Trophoblast cell (in vitro differentiated cells and primary cell): Measurements from ENCODE around the gene ATP6V0D1.

Source experiments
- DNase-seq, 2 donors: peaks; one replicate each; pipeline ENCODE4 v3.0.0-alpha.2; 2016
- H2AFZ ChIP-seq: 2 replicates; pipeline ENCODE4 v1.6.1; 2013; ENCODE audit warnings: low read length, moderate library complexity, mild to moderate bottlenecking; ENCODE audit not compliant: insufficient read depth, poor library complexity
- H2AK5ac ChIP-seq: 2 replicates; pipeline ENCODE4 v1.6.1; 2013; ENCODE audit warnings: mild to moderate bottlenecking, low read length
- H2BK120ac ChIP-seq: 2 replicates; pipeline ENCODE4 v1.6.1; 2013; ENCODE audit warnings: low read length, mild to moderate bottlenecking, moderate library complexity; ENCODE audit not compliant: insufficient read depth, poor library complexity
- H2BK12ac ChIP-seq: 2 replicates; pipeline ENCODE4 v1.6.1; 2013; ENCODE audit warnings: mild to moderate bottlenecking, low read length, moderate library complexity
- H2BK5ac ChIP-seq: 2 replicates; pipeline ENCODE4 v1.6.1; 2013; ENCODE audit warnings: low read length, low read depth, moderate library complexity, mild to moderate bottlenecking; ENCODE audit not compliant: poor library complexity
- H3K14ac ChIP-seq: 2 replicates; pipeline ENCODE4 v1.6.1; 2013; ENCODE audit warnings: mild to moderate bottlenecking, low read length
- H3K18ac ChIP-seq: 2 replicates; pipeline ENCODE4 v1.6.1; 2013; ENCODE audit warnings: mild to moderate bottlenecking, low read length
- H3K23ac ChIP-seq: 2 replicates; pipeline ENCODE4 v1.6.1; 2013; ENCODE audit warnings: low read length
- H3K27ac ChIP-seq: 2 replicates; pipeline ENCODE4 v1.5.1; 2013; ENCODE audit warnings: low read depth, mild to moderate bottlenecking, inconsistent platforms, low read length, moderate library complexity
- H3K27me3 ChIP-seq: 2 replicates; pipeline ENCODE4 v1.6.1; 2013; ENCODE audit warnings: inconsistent platforms, mild to moderate bottlenecking, low read length, moderate library complexity; ENCODE audit not compliant: insufficient read depth
- H3K36me3 ChIP-seq, 2 experiments: 1 replicate in 1 of 2; 2 replicates in 1 of 2; pipeline ENCODE4 v1.6.1; 2013; ENCODE audit warnings: low read length in 2 of 2, mild to moderate bottlenecking in 2 of 2, moderate library complexity in 1 of 2; ENCODE audit not compliant: insufficient read depth in 2 of 2, control insufficient read depth in 1 of 2
- H3K4ac ChIP-seq: 2 replicates; pipeline ENCODE4 v1.6.1; 2013; ENCODE audit warnings: low read depth, mild to moderate bottlenecking, low read length, moderate library complexity
- H3K4me1 ChIP-seq, 2 experiments: 1 replicate in 1 of 2; 2 replicates in 1 of 2; pipeline ENCODE4 v1.6.1; 2013; ENCODE audit warnings: low read length in 2 of 2, mild to moderate bottlenecking in 2 of 2, moderate library complexity in 1 of 2; ENCODE audit not compliant: insufficient read depth in 2 of 2, control insufficient read depth in 1 of 2
- H3K4me2 ChIP-seq: 2 replicates; pipeline ENCODE4 v1.6.1; 2013; ENCODE audit warnings: inconsistent platforms, mild to moderate bottlenecking, low read length, moderate library complexity
- H3K4me3 ChIP-seq: 2 replicates; pipeline ENCODE4 v1.5.1; 2013; ENCODE audit warnings: mild to moderate bottlenecking, low read depth, low read length, inconsistent platforms
- H3K79me1 ChIP-seq: one replicate; pipeline ENCODE4 v1.6.1; 2013; ENCODE audit warnings: low read length
- H3K79me2 ChIP-seq: 2 replicates; pipeline ENCODE4 v1.6.1; 2013; ENCODE audit warnings: low read length, mild to moderate bottlenecking; ENCODE audit not compliant: control insufficient read depth, insufficient read depth, poor library complexity
- H3K9ac ChIP-seq: 2 replicates; pipeline ENCODE4 v1.6.1; 2013; ENCODE audit warnings: mild to moderate bottlenecking, low read length
- H3K9me3 ChIP-seq: 2 replicates; pipeline ENCODE4 v1.6.1; 2013; ENCODE audit warnings: low read depth, mild to moderate bottlenecking, control low read depth, inconsistent platforms, low read length; ENCODE audit not compliant: insufficient read depth
- H4K12ac ChIP-seq: 2 replicates; pipeline ENCODE4 v1.6.1; 2013; ENCODE audit warnings: low read depth, mild to moderate bottlenecking, low read length, moderate library complexity
- H4K8ac ChIP-seq: 2 replicates; pipeline ENCODE4 v1.6.1; 2013; ENCODE audit warnings: low read depth, mild to moderate bottlenecking, low read length, moderate library complexity
- H4K91ac ChIP-seq: one replicate; pipeline ENCODE4 v1.6.1; 2013; ENCODE audit warnings: low read depth, mild to moderate bottlenecking, low read length, moderate library complexity
- WGBS: extraction: QIAGEN DNeasy Blood & Tissue Kit; methylation state at CpG from one replicate; pipeline ENCODE4 v1.1.7; 2013; ENCODE audit warnings: missing lambda C conversion rate; ENCODE audit not compliant: insufficient read length, insufficient coverage; ENCODE audit errors: extremely low coverage; 5-methylcytosine and 5-hydroxymethylcytosine counted together

The ATP6V0D1 gene

DNA sequence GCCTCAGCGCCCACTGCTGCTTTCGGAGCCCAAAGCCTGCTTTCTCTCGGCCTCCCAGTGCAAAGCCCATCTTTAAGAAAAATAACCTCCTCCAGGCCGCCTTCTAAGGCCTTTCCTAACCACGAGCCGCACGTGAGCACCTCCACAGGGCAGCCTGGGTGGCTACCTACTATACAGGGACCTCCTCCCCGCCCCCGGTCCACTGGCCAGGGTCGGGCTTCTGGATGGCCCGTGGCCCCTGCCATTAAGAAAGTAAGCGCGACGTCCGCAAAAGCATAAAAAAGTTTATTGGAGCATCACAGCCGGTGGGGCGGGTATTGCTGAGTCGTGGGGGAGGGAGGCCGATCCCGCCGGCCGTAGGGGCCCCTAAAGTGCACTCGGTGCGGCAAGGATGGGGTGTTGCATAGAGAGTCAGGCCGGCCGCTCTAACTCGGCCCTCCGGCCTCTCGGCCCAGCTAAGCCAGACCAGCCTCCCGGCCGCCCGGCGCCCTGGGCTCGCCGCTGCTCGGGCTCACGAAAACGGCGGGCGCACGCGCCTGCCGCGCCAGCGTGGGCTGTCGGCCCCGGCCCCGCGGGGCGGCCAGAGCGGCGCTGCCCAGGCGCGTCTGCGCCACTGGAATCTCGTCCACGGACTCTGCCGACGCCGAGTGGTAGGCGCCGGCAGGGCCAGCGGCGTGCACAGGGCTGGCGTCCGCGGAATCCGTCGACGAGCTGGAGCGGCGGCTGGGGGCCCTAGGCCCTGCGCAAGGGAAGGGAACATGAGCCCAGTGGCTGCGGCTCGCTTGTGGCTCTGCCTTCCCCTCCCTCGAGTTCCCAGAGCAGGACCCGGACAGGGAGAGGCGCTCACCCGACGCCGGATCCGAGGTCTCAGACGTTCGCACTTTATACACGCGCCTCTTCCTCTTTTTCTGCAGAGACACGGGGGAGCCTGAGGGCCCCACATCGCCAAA, 86.5 kb downstream of the ATP6V0D1 start:
- Histone ChIP-seq H3K4me1 (peaks cover 17 to 19% of the 10 kb centered on the region in 2 experiments), H3K4ac (no peak overlapping the region), H3K14ac (no peak overlapping the region), H4K91ac (no peak overlapping the region), H2BK120ac (no peak overlapping the region), H4K8ac (no peak overlapping the region), H3K9me3 (no peaks in the 10 kb centered on the region), H3K4me2 (peak overlapping the region; percentile 48), H3K79me2 (no peaks in the 10 kb centered on the region), H2AK5ac (no peak overlapping the region), H3K18ac (no peak overlapping the region), H3K4me3 (no peak overlapping the region), H3K36me3 (no peaks in the 10 kb centered on the region), H2BK12ac (no peak overlapping the region), H2AFZ (no peak overlapping the region), H2BK5ac (no peak overlapping the region), H3K27me3 (peaks cover 33% of the 10 kb centered on the region), H3K23ac (no peak overlapping the region), H3K79me1 (no peaks in the 10 kb centered on the region), H3K9ac (no peak overlapping the region), H4K12ac (no peak overlapping the region), H3K27ac (no peak overlapping the region)
- no peak for DNase-seq
- no CpG with 5 or more reads among the region's 88 CpGs for WGBS

DNA sequence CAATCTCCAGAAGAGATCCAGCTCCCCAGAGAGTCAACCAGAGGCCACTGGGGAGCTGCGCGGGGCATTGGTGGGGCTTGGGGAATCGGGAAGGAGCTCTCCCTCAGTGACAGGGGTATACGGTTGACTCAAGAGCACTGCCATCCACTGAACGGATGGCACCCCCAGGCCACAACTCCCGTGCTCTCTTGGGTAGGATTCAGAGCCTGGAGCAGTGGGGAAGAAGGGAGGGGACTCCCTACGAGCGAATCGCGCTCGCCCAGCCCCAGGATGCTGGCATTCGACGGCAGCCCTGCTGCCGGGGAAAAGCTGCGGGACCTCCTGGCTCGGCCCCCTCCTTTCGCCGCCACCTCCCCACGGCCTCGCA, 87.2 kb downstream of the ATP6V0D1 start:
- DNase-seq: no peak
- no peak overlapping the region for H2AK5ac ChIP-seq
- H3K4ac ChIP-seq: no peak overlapping the region
- no peak overlapping the region for H3K9ac ChIP-seq
- no peak overlapping the region for H3K4me3 ChIP-seq
- H2BK12ac ChIP-seq: no peak overlapping the region
- H4K8ac ChIP-seq: no peak overlapping the region
- no peaks in the 10 kb centered on the region for H3K79me1 ChIP-seq
- no peak overlapping the region for H3K18ac ChIP-seq
- peaks cover 17 to 19% of the 10 kb centered on the region in 2 experiments for H3K4me1 ChIP-seq
- H4K12ac ChIP-seq: no peak overlapping the region
- no peak overlapping the region for H3K27ac ChIP-seq
- no peak overlapping the region for H3K23ac ChIP-seq
- no peak overlapping the region for H2BK120ac ChIP-seq
- H4K91ac ChIP-seq: no peak overlapping the region
- no peaks in the 10 kb centered on the region for H3K36me3 ChIP-seq
- no CpG with 5 or more reads among the region's 20 CpGs for WGBS
- no peak overlapping the region for H3K14ac ChIP-seq
- H3K27me3 ChIP-seq: peaks cover 33% of the 10 kb centered on the region
- no peaks in the 10 kb centered on the region for H3K79me2 ChIP-seq
- H3K9me3 ChIP-seq: no peaks in the 10 kb centered on the region
- peak overlapping the region; percentile 47 for H3K4me2 ChIP-seq
- no peak overlapping the region for H2AFZ ChIP-seq
- no peak overlapping the region for H2BK5ac ChIP-seq

DNA sequence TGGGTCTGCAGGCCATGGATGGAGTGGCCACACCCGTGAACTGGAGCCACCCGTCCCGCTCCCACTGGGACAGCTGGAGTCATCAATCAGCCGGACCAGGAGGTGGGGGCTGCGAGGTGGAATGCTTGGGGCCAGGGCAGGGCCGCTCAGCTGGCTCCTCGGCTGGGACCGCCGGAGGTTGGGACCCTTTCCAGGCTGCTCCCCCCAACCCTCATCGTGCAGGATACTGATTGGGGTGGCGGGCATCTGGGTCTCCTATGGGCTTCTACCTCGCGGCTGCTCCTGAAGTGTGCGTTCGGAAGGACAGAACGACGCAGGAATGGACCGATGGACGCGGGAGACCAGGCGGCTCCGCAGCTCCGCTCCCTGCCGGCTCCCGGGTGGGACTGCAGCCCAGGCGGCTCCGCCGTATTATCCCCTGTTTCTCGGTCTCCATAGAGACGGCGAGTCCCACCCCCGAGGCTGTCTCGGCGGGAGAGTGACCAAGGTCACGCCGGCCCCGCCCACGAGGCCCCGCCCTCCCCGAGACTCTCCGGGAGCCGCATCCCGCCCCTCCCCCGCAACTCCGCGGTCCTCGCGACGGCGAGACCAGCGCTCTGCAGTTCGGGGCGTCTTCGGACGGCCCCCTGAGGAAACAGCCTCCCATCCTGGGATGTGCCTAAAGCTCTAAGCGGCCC, 87.7 kb downstream of the ATP6V0D1 start, which contains the start of gene TPPP3:
TSS of gene TPPP3 (minus strand) at position 388 of the 677 bp plus-strand sequence. CDS start 2,387 bp downstream, outside the sequence.
- peaks cover under 1% of the 10 kb centered on the region for H3K9me3 ChIP-seq
- H4K12ac ChIP-seq: no peak within 1 kb of the TSS
- peaks cover 17 to 19% of the 10 kb centered on the region in 2 experiments for H3K4me1 ChIP-seq
- DNase-seq: peak; percentile 64 to 78
- no peak within 1 kb of the TSS for H2BK5ac ChIP-seq
- no peak within 1 kb of the TSS for H3K18ac ChIP-seq
- no peak within 1 kb of the TSS for H2BK120ac ChIP-seq
- no peak within 1 kb of the TSS for H4K8ac ChIP-seq
- H3K79me2 ChIP-seq: no peaks in the 10 kb centered on the region
- no peak within 1 kb of the TSS for H2BK12ac ChIP-seq
- H3K4me3 ChIP-seq: no peak within 1 kb of the TSS
- WGBS: no CpG with 5 or more reads among the region's 56 CpGs
- H3K27ac ChIP-seq: no peak within 1 kb of the TSS
- H2AK5ac ChIP-seq: no peak within 1 kb of the TSS
- no peak within 1 kb of the TSS for H3K14ac ChIP-seq
- H3K9ac ChIP-seq: no peak within 1 kb of the TSS
- no peaks in the 10 kb centered on the region for H3K36me3 ChIP-seq
- no peak within 1 kb of the TSS for H4K91ac ChIP-seq
- no peak within 1 kb of the TSS for H3K4ac ChIP-seq
- H3K79me1 ChIP-seq: no peaks in the 10 kb centered on the region
- no peak within 1 kb of the TSS for H2AFZ ChIP-seq
- H3K23ac ChIP-seq: no peak within 1 kb of the TSS
- H3K27me3 ChIP-seq: peaks cover 33% of the 10 kb centered on the region
- H3K4me2 ChIP-seq: peak within 1 kb of the TSS; percentile 48

DNA sequence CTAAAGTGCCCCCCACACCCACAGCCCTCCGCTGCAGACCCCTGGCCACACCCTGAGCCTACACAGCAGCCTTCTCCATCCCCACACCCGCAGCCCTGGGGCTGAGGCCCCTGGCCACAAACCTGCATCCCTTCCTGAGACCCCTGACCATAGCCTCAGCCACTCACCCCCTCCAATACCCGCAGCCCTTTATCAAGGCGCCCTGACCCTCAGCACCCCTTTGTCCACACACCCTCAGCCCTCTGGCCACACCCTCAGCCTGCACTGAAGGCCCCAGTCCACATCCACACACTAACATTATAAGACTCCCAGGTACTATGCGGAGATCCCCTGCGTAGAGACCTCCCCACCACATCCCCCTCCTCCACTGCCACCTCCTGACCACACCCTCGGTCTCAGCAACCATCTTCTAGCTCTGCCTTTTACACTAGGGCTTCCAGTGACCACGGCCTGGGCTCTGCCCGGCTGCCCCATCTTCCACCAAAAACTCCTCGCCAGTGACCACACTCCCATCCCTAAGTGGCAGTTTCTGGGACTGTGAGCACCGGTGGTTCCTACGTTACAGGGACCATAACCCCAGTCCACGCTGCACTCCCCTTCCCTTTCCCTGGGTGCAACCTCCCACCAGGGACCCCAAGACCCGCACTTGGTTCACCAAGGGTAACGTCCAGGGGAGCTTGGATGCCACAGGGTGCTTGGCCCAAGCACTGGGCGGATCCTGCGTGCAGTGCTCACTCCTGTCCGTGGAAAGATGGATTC, 88.5 kb downstream of the ATP6V0D1 start:
- Histone ChIP-seq H3K79me1 (no peaks in the 10 kb centered on the region), H3K36me3 (no peaks in the 10 kb centered on the region), H4K91ac (no peak overlapping the region), H3K9me3 (peaks cover 2% of the 10 kb centered on the region), H3K4ac (no peak overlapping the region), H2AK5ac (no peak overlapping the region), H3K27ac (no peak overlapping the region), H4K12ac (no peak overlapping the region), H2BK5ac (no peak overlapping the region), H3K4me3 (no peak overlapping the region), H3K18ac (no peak overlapping the region), H3K9ac (no peak overlapping the region), H3K23ac (no peak overlapping the region), H2AFZ (no peak overlapping the region), H4K8ac (no peak overlapping the region), H3K4me1 (peaks cover 17 to 19% of the 10 kb centered on the region in 2 experiments), H2BK120ac (no peak overlapping the region), H2BK12ac (no peak overlapping the region), H3K79me2 (no peaks in the 10 kb centered on the region), H3K14ac (no peak overlapping the region), H3K27me3 (peaks cover 33% of the 10 kb centered on the region), H3K4me2 (no peak overlapping the region)
- no CpG with 5 or more reads among the region's 18 CpGs for WGBS
- no peak for DNase-seq
